GM12864 (cell line): ENCODE data around the gene TTC39B.

Source experiments
- DNase-seq: peaks from one replicate; pipeline ENCODE4 v3.0.0-alpha.2; 2011; ENCODE audit warnings: low read depth
- H3K4me3 ChIP-seq: 2 replicates; pipeline ENCODE4 v1.5.1; 2011; ENCODE audit warnings: mild to moderate bottlenecking, low read depth, low read length, control low read depth
- CTCF ChIP-seq: IDR thresholded peaks from 2 replicates; pipeline ENCODE4 v1.5.1; 2011; ENCODE audit warnings: low read depth, mild to moderate bottlenecking, moderate library complexity, low read length, control low read depth, inconsistent platforms; ENCODE audit errors: missing control alignments

The TTC39B gene

GRCh38 chr9:15300218-15300617 is 6.8 kb downstream of the TTC39B start:
- DNase-seq: no peak
- no peak for TF ChIP-seq CTCF
- H3K4me3 ChIP-seq: no peak overlapping the region

GRCh38 chr9:15299374-15299939 is 7.6 kb downstream of the TTC39B start:
- no peak for TF ChIP-seq CTCF
- DNase-seq: peak; percentile 55

GRCh38 chr9:15298362-15298761 is 8.7 kb downstream of the TTC39B start:
- no peak for TF ChIP-seq CTCF
- DNase-seq: no peak
- H3K4me3 ChIP-seq: no peak overlapping the region

More at GRCh38 chr9:15299374-15299939, 7.6 kb downstream of the TTC39B start:
- no peak overlapping the region for H3K4me3 ChIP-seq

GRCh38 chr9:15295761-15296405 is 11.1 kb downstream of the TTC39B start:
- no peak for DNase-seq
- no peak for TF ChIP-seq CTCF

GRCh38 chr9:15294604-15295003 is 12.4 kb downstream of the TTC39B start:
- TF ChIP-seq CTCF: no peak
- H3K4me3 ChIP-seq: no peak overlapping the region
- no peak for DNase-seq

More at GRCh38 chr9:15295761-15296405, 11.1 kb downstream of the TTC39B start:
- peak overlapping the region; percentile 17 for H3K4me3 ChIP-seq

- no peak for TF ChIP-seq CTCF
- DNase-seq: no peak
- H3K4me3 ChIP-seq: no peak overlapping the region
Measured at GRCh38 chr9:15293804-15294316, 13.2 kb downstream of the TTC39B start.
